CD4-positive, alpha-beta T cell treated with Interleukin-10 for 1 hour (primary cell): ENCODE measurements around the gene PPP4R2.
A peak's percentile ranks its signal among the peaks of the same experiment; 100 is the strongest.

Experiments used
- DNase-seq: peaks from one replicate; pipeline ENCODE4 v3.0.0-alpha.2; 2020

Gene PPP4R2

GRCh38 chr3:73070675-73071575 is 74.3 kb downstream of the PPP4R2 start:
- DNase-seq: no peak

GRCh38 chr3:73071952-73072351 is 75.3 kb downstream of the PPP4R2 start:
- no peak for DNase-seq

- no peak for DNase-seq
These were observed 76.0 kb downstream of the PPP4R2 start for GRCh38 chr3:73072634-73073033.

GRCh38 chr3:73073091-73073707 is 76.6 kb downstream of the PPP4R2 start:
- DNase-seq: no peak

GRCh38 chr3:73074781-73075180 is 78.2 kb downstream of the PPP4R2 start:
- DNase-seq: no peak

- no peak for DNase-seq
These were observed 83.8 kb downstream of the PPP4R2 start for GRCh38 chr3:73080216-73080966.

- no peak for DNase-seq
These were observed 84.5 kb downstream of the PPP4R2 start for GRCh38 chr3:73081140-73081539.

DNA sequence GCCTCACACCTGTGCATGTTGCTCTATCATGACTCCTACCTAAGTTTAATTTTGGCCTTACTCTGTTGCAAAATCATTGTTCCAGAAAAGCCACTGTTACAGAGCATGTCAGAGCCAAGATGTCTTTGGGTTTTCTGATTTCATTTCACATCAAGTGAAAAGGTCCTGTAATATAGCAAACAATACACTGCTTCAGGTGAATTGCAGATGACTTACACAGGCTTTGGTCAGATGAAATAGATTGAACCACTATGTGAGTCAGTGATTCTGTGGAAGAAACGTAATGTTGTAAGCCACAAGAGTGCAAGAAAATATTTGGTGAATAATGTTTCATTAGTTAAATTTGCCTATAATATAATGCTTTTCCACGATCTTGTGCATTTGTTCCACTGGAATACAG is 87.6 kb downstream of the PPP4R2 start:
- no peak for DNase-seq

- peak; percentile 52 for DNase-seq
These were observed 89.5 kb downstream of the PPP4R2 start for GRCh38 chr3:73086071-73086494.

DNA sequence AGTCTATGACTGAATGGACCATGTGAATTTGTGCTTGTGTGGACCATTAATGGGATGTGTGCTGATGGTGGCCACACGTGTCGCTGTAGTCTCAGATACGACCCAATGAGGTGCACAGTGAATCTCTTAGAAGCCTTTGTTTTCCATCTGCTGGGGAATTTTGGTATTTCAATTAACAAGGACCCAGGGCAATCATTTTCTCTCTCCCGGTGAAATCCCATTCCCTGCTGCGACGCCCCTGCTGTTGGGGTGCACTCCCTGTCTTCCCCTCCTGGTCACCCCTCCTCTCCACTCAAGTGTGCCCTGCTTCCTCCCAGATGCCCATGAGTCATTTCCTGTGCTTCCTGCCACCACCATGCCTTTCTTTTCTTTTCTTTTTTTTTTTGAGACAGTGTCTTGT is 97.5 kb downstream of the PPP4R2 start:
- DNase-seq: no peak

DNA sequence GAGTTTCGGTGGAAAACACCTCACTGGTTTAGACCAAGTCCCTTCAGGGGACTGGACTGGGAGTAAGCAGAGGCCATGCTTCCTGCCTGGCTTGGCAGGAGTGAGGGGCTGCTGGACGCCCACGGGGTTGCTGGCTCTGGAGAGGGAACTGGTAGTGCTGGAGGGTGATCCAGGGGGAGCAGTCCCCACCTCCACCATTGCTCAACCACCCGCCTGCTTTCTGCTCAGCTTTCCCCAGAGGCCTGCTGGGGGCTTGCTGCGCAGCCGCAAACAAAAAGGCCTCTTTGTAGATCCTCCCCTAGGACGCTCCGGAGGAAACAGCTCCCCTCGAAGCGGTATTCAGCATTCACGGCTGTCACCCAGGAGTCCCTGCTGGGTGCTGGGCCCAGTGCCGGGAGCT is 98.3 kb downstream of the PPP4R2 start:
- DNase-seq: no peak

GRCh38 chr3:73096169-73096568 is 99.6 kb downstream of the PPP4R2 start:
- DNase-seq: no peak

- no peak for DNase-seq
These were observed 101.4 kb downstream of the PPP4R2 start for GRCh38 chr3:73098026-73098425.

DNA sequence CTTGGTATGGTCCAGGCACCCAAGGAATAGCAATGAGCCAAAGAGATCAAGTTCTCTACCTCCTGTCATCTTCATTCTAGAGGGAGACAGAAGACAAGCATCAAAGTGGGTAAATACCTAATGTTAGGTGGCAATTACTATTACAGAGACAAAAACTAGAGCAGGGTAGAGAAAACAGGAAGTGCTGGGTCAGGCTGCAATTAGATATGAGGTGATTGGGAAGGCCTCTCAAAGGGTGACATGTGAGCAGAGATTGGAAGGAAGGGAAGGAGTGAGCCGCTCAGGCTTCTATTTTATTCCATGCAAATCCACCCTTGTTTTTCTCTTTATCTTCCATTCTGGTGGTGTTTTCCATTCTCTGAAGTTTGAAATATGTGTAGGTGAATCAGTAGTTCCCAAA is 102.3 kb downstream of the PPP4R2 start:
- DNase-seq: no peak

DNA sequence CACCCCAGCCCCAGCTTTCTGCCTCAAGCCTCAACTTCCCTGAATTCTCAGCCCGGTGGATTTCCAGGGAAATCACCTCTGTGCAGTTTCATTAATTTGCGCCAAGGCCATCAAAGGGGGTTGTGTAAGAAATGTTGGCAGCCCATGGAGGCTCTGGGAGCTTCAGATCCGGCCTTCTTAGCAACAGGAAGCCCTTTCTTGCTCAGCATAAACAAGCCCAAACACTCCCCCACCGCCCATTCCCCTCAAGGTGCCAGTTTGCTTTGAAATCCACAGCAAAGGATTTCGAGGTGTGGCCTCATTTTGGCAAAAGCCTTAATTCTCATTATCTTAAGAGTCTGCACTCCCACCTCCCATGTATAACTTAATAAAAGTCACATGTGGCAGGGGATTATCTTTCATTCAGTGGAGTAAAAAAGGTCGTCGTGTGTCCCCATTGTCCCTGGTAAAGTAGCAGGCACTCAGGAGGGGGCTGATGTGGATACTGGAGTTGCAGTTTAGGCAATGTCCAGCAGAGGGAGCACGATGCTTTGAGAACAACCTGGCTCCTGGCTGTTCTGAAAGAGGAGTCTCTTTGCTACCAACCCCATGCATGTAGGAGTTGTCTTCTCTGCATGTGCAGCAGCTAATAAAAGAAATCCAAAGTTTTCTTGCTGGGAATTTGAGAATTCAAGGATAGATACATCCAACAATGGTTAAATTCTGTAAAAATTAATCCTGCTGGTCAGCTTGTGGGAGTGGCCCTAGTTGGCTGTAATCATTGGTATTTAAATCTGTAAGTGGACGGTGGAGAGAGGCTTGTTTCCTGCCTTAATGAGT is 104.3 kb downstream of the PPP4R2 start:
- DNase-seq: peak; percentile 72

DNA sequence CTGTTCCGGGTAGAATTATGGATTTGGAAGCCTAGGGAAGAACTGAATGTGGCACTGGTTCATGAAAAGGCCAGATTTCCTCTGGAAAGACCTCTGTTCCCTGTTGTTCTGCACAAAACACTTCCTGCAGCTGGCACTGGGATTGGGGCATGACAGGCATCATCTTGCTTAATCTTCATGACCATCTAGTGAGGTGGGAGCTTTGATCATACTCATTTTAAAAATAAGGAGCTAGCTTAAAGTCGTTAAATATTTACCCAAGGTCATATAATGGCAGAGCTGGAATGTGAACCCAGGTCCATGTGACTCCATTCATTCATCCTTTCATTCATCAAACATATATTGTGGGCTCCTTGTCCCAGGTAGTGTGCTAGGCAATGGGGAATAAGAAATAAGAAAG is 105.3 kb downstream of the PPP4R2 start:
- no peak for DNase-seq

DNA sequence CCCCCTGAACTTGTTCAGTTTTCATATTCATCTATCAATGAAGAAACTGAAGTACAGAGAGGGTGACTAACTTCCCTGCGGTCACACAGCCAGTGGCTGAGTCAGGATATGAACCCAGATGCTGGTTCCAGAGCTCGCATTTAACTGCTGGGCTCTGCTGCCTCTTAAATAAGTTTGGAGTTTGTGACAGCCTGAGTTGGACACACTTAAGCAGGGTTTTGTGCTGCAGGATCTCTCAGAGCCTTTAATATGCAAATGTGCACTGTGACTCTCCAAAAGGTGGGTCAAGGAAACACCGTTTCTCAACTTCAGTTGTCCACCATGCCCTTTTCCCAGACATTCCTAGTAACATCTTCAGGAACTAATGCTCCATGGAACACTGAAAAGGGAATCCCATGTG is 110.6 kb downstream of the PPP4R2 start:
- no peak for DNase-seq

DNA sequence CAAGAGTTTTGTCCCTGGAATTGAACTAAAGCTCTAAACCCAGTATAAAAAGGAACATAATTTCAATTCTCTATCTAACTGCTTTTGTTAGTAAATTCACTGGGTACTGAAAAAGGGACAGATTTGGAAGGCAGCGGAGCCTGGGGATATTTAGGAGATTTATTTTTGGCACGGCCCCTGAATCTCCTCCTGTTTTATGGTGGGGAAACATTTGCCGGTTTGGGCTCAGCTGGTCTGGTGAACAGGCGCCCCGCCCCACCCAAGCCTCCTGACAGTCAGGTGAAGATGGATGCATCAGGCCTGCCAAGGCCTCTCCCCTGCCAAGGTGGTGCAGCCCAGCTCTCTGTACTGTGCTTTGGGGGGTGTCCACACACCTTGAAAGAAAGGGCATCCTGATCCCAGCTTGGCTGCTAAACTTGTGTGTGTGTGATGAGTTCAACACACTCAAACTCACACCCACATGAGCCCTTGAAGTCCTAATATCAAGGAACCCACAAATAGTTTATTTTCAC is 111.1 kb downstream of the PPP4R2 start:
- no peak for DNase-seq

DNA sequence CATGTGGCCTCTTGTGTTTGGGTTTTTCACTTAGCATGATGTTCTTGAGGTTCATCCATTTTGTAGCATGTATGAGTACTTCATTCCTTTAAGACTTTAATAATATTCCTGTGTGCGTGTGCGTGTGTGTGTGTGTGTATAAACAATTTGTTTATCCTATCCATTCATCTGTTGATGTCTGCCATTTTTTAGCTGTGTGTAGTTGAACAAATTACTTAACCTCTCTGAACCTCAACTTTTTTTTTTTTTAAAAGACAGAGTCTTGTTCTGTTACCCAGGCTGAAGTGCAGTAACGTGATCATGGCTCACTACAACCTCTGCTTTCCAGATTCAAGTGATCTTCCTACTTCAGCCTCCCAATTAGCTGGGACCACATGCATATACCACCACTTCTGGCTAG is 112.1 kb downstream of the PPP4R2 start:
- no peak for DNase-seq

GRCh38 chr3:73110530-73110929 is 113.9 kb downstream of the PPP4R2 start:
- DNase-seq: no peak

DNA sequence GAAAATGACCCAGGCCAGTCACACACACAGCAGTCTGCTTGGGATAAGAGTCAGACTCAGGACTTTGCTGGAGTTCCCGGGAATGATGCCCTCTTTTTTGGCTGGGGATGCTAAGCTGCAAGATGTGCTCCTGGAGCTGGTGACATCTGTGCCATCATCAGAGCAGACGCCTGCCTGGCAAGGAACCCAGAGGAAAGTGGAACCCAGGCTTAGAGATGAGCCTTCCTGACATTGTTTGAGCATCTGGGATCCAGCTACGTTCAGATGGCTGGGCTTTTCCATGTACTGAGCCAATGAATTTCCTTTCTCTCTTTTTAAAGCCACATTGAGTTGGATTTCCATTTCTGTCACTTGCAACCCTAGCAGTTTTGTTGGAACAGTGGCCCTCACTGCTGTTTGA is 118.1 kb downstream of the PPP4R2 start:
- no peak for DNase-seq

- DNase-seq: no peak
These were observed 119.2 kb downstream of the PPP4R2 start for GRCh38 chr3:73115806-73116205.
